Measurements from ENCODE around the gene PEX5. TPM values are rescaled to one million over a fixed set of nuclear protein-coding genes. Genes with fewer than 3 reads are reported as not detected.
"Not testable (repeated sequence)": the region's sequence is repeated elsewhere in the genome, so short reads cannot be mapped to it uniquely, and the experiment has no call there.

Gene PEX5
- total RNA-seq, 4 donors from 2014 or later: 51.8 to 67.4 (median 58.0) TPM

DNA sequence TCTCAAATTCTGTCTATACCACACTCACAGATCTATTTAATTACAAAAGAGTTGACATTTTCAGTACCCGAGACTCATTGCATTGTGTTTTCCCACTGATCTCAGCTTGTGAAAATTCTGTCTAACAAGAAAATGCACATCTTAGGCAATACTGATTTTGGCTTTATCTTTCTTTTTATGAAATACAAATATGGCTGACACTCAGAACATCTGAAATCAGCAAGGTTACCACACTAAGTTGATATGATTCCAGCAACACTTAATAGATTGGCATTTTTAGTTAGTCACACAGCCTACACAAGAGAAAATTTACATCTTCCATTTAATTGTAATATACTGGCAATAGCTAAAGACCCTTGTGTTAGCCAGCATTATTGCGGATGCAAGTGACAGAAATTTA, 40.3 kb downstream of the PEX5 start:
- Histone ChIP-seq H3K27me3 (no peaks in the 10 kb centered on the region), H3K36me3 (no peaks in the 10 kb centered on the region), H3K4me1 (no peaks in the 10 kb centered on the region), H3K27ac (no peak overlapping the region), H3K9me3 (no peaks in the 10 kb centered on the region), H3K4me3 (no peak overlapping the region)
- TF ChIP-seq CTCF (IDR thresholded peaks at IDR 0.05) (no peak), POLR2A (IDR thresholded peaks at IDR 0.05) (no peak)
- intact Hi-C loops (cut with DNase I; ENCODE audit: low total_unique reads): loop anchor here (10.0 kb wide), 1 partner anchor 405 kb away; no protein-coding TSS in a partner anchor
- DNase-seq: no peak

GRCh38 chr12:7241404-7242005, 52.0 kb downstream of the PEX5 start:
- DNase-seq: no peak
- intact Hi-C loops (cut with DNase I; ENCODE audit: low total_unique reads): no loop called here
- TF ChIP-seq CTCF (IDR thresholded peaks at IDR 0.05): no peak
- no peak for TF ChIP-seq POLR2A (IDR thresholded peaks at IDR 0.05)
- Histone ChIP-seq H3K9me3 (no peaks in the 10 kb centered on the region), H3K4me1 (no peaks in the 10 kb centered on the region), H3K27ac (no peak overlapping the region), H3K36me3 (no peaks in the 10 kb centered on the region), H3K27me3 (no peaks in the 10 kb centered on the region), H3K4me3 (no peak overlapping the region)

DNA sequence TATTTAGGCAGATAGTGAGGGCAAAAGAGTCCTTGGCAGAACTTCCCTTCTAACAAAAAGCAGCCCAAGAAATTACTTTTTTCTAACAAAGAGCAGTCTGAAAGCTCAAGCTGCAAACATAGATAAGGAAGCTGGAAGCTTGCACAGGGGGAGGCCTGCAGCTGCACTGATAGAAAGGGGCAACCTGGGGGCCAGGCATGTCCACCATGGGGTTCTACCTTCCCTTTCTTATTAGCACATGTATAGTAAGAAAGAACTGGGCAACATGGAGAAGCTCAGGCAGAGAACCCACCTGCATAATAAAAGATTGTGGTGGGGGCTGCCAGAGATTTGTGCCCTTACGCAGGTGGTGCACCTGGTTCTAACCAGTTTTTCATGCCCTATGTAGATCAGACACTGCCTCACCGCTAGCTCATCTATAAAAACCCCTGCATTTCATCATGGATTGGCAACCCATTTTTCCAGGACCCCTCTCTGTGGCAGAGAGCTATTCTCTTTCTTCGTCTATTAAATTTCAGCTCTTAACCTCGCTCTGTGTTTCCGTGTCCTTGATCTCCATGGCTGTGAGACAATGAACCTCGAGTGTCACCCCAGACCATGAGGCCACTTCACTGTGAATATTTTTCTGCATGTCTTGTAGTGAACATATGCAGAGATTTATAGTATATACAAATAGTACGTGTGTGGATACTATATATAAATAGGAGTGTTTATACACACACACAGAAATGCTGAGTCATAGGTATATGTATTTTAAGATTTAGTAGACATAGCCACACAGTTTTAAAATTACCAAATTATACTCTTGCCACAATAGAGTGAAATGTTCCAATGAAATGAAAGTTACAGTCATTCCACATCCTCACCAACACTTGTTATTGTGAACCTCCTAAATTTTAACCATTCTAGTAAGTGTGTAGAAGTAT, 53.0 kb downstream of the PEX5 start:
- intact Hi-C loops (cut with DNase I; ENCODE audit: low total_unique reads): no loop called here
- TF ChIP-seq POLR2A (IDR thresholded peaks at IDR 0.05) (no peak), CTCF (IDR thresholded peaks at IDR 0.05) (no peak)
- no peak overlapping the region for H3K27ac ChIP-seq

DNA sequence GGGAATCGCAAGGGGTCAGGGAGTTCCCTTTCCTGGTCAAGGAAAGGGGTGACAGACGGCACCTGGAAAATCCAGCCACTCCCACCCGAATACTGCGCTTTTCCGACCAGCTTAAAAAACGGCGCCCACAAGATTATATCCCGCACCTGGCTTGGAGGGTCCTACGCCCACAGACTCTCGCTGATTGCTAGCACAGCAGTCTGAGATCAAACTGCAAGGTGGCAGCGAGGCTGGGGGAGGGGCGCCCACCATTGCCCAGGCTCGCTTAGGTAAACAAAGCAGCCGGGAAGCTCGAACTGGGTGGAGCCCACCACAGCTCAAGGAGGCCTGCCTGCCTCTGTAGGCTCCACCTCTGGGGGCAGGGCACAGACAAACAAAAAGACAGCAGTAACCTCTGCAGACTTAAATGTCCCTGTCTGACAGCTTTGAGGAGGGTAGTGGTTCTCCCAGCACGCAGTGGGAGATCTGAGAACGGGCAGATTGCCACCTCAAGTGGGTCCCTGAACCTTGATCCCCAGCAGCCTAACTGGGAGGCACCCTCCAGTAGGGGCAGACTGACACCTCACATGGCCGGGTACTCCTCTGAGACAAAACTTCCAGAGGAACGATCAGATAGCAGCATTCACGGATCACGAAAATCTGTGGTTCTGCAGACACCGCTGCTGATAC, 62.0 kb downstream of the PEX5 start:
- H3K36me3 ChIP-seq; H3K9me3 ChIP-seq; H3K4me1 ChIP-seq; intact Hi-C loops (cut with DNase I; ENCODE audit: low total_unique reads); H3K4me3 ChIP-seq; H3K27me3 ChIP-seq; DNase-seq; H3K27ac ChIP-seq: not testable (repeated sequence)

More for the DNA sequence above, 53.0 kb downstream of the PEX5 start:
- Histone ChIP-seq H3K4me3 (no peak overlapping the region), H3K9me3 (no peaks in the 10 kb centered on the region), H3K27me3 (no peaks in the 10 kb centered on the region), H3K36me3 (no peaks in the 10 kb centered on the region), H3K4me1 (no peaks in the 10 kb centered on the region)
- no peak for DNase-seq

GRCh38 chr12:7259060-7259459, 69.6 kb downstream of the PEX5 start:
- no peak for DNase-seq
- Histone ChIP-seq H3K4me1 (no peaks in the 10 kb centered on the region), H3K9me3 (no peaks in the 10 kb centered on the region), H3K4me3 (no peak overlapping the region), H3K27ac (no peak overlapping the region), H3K27me3 (no peaks in the 10 kb centered on the region), H3K36me3 (no peaks in the 10 kb centered on the region)
- TF ChIP-seq CTCF (IDR thresholded peaks at IDR 0.05): no peak
- no peak for TF ChIP-seq POLR2A (IDR thresholded peaks at IDR 0.05)
- intact Hi-C loops (cut with DNase I; ENCODE audit: low total_unique reads): no loop called here

Other genes starting within 250 kb of the PEX5 start
- gene RNU7-1, start 245.9 kb upstream of the PEX5 start, total RNA-seq: not detected
- gene C12orf57, start 245.7 kb upstream of the PEX5 start, total RNA-seq: 1,000 to 10,000 TPM in 2 of 4 donors, 100 to 1,000 TPM in 2; 259 to 2,496 (median 1,289) TPM
- 10 to 100 TPM in 2 of 4 donors, under 1 TPM in 2; 0.59 to 19.8 (median 5.9) TPM for gene PTPN6, start 238.3 kb upstream of the PEX5 start, total RNA-seq
- 100 to 1,000 TPM; 129 to 167 (median 145) TPM for gene PHB2, start 219.0 kb upstream of the PEX5 start, total RNA-seq
- gene EMG1, start 218.8 kb upstream of the PEX5 start, total RNA-seq: 10 to 100 TPM; 25.9 to 62.8 (median 44.0) TPM
- gene LPCAT3, start 171.2 kb upstream of the PEX5 start, total RNA-seq: 10 to 100 TPM; 10.2 to 45.1 (median 17.1) TPM
- gene C1S, start 129.0 kb upstream of the PEX5 start, total RNA-seq: 100 to 1,000 TPM; 172 to 554 (median 468) TPM
- 100 to 1,000 TPM; 128 to 571 (median 411) TPM for gene C1R, start 97.2 kb upstream of the PEX5 start, total RNA-seq
- gene C1RL, start 80.5 kb upstream of the PEX5 start, total RNA-seq: 100 to 1,000 TPM in 1 of 4 donors, 10 to 100 TPM in 3; 15.4 to 121 (median 37.4) TPM
- gene RBP5, start 60.8 kb upstream of the PEX5 start, total RNA-seq: 10 to 100 TPM in 1 of 4 donors, 1 to 10 TPM in 2, not detected in 1; 2.4 to 26.5 (median 8.2) TPM
- 100 to 1,000 TPM in 1 of 4 donors, 10 to 100 TPM in 3; 48.1 to 113 (median 94.7) TPM for gene CLSTN3, start 59.3 kb upstream of the PEX5 start, total RNA-seq
- gene ACSM4, start 114.4 kb downstream of the PEX5 start, total RNA-seq: not detected